Fibroblast of lung (primary cell): Measurements from ENCODE around the gene CARMIL1. TPM values are rescaled to one million over a fixed set of nuclear protein-coding genes. Genes with fewer than 3 reads are reported as not detected.

Experiments
- DNase-seq, 2 donors: peaks; one replicate each; pipeline versions ENCODE4 v3.0.0 to v3.0.0-alpha.2; 2010; ENCODE audit warnings: low read depth in 2 of 2
- H2AFZ ChIP-seq: 2 replicates; pipeline ENCODE4 v1.5.1; 2012; ENCODE audit warnings: low read length, control low read depth, inconsistent platforms
- H3K27ac ChIP-seq: 2 replicates; pipeline ENCODE4 v1.5.1; 2011; ENCODE audit warnings: low read length, control low read depth; ENCODE audit not compliant: insufficient read depth
- H3K27me3 ChIP-seq: 2 replicates; pipeline ENCODE4 v1.5.1; 2011; ENCODE audit warnings: mild to moderate bottlenecking, low read length; ENCODE audit not compliant: control insufficient read depth, insufficient read depth
- H3K36me3 ChIP-seq: 2 replicates; pipeline ENCODE4 v1.5.1; 2011; ENCODE audit warnings: low read length; ENCODE audit not compliant: control insufficient read depth, insufficient read depth
- H3K4me1 ChIP-seq: 2 replicates; pipeline ENCODE4 v1.5.1; 2011; ENCODE audit warnings: low read length; ENCODE audit not compliant: control insufficient read depth, insufficient read depth; ENCODE audit errors: extremely low read depth
- H3K4me2 ChIP-seq: 2 replicates; pipeline ENCODE4 v1.5.1; 2011; ENCODE audit warnings: low read length, control low read depth; ENCODE audit not compliant: insufficient read depth; ENCODE audit errors: extremely low read depth
- H3K4me3 ChIP-seq, 4 experiments: fragments of 200-600 bp in 1 of 4; sonication (generic) in 1 of 4; replicated peaks in 1 of 4; 2 replicates each; pipeline ENCODE4 v1.5.1; 2011 to 2016; ENCODE audit warnings: low read length in 4 of 4, low read depth in 3 of 4, mild to moderate bottlenecking in 3 of 4, control low read depth in 2 of 4, inconsistent platforms in 1 of 4, mixed read lengths in 1 of 4; ENCODE audit not compliant: insufficient read depth in 1 of 4; ENCODE audit errors: control extremely low read depth in 1 of 4
- H3K79me2 ChIP-seq: 2 replicates; pipeline ENCODE4 v1.5.1; 2012; ENCODE audit warnings: mild to moderate bottlenecking, low read length, inconsistent platforms; ENCODE audit not compliant: control insufficient read depth, insufficient read depth
- H3K9ac ChIP-seq: 2 replicates; pipeline ENCODE4 v1.5.1; 2011; ENCODE audit warnings: mild to moderate bottlenecking, low read length, control low read depth; ENCODE audit not compliant: insufficient read depth
- H3K9me3 ChIP-seq: 2 replicates; pipeline ENCODE4 v1.5.1; 2012; ENCODE audit warnings: low read depth, low read length; ENCODE audit not compliant: control insufficient read depth, insufficient read depth
- H4K20me1 ChIP-seq: 2 replicates; pipeline ENCODE4 v1.5.1; 2011; ENCODE audit warnings: low read length; ENCODE audit not compliant: control insufficient read depth, insufficient read depth; ENCODE audit errors: extremely low read depth
- EZH2 ChIP-seq: IDR thresholded peaks from 2 replicates; pipeline ENCODE4 v1.5.1; 2012; ENCODE audit warnings: low read length, control low read depth, mild to moderate bottlenecking; ENCODE audit errors: missing control alignments
- polyA plus RNA-seq, 2 donors: library from polyadenylated mRNA; depleted of rRNA in 1 of 2; stranded (reverse) in 1 of 2; unstranded in 1 of 2; fragments of >200 nt; gene quantifications; 2 replicates each; pipeline ENCODE4 v1.2.1, GENCODE V29; 2011 to 2012; ENCODE audit warnings: missing spikeins in 1 of 2
- total RNA-seq: library from RNA; depleted of rRNA; stranded (reverse); fragments of >200 nt; gene quantifications from 2 replicates; pipeline ENCODE4 v1.2.1, GENCODE V29; 2014
- TF ChIP-seq, protein P1 (sequence below), 2 donors: IDR thresholded peaks in 1 of 2; conservative IDR thresholded peaks in 1 of 2; 1 replicate in 1 of 2; 2 replicates in 1 of 2; pipeline ENCODE4 v1.5.1; 2011 to 2012; ENCODE audit warnings: low read length in 2 of 2, control low read depth in 1 of 2, inconsistent platforms in 1 of 2, low read depth in 1 of 2, mild to moderate bottlenecking in 1 of 2

Gene CARMIL1
- total and polyA plus RNA-seq, 2 donors (not counting 1 experiment from before 2014, with no cell fraction given): 10.2 to 12.5 TPM

GRCh38 chr6:25302151-25302550 lies 23.0 kb downstream of the CARMIL1 start:
- no peaks in the 10 kb centered on the region for H4K20me1 ChIP-seq
- peaks cover 10% of the 10 kb centered on the region for H3K4me1 ChIP-seq
- H3K4me2 ChIP-seq: peak overlapping the region; percentile 20
- no peak overlapping the region for H3K4me3 ChIP-seq
- no peak overlapping the region for H3K9ac ChIP-seq
- H3K79me2 ChIP-seq: peaks cover 3% of the 10 kb centered on the region
- H3K27ac ChIP-seq: peak overlapping the region; percentile 45
- H3K9me3 ChIP-seq: no peaks in the 10 kb centered on the region
- no peak for TF ChIP-seq EZH2
- TF ChIP-seq, protein P1, sequence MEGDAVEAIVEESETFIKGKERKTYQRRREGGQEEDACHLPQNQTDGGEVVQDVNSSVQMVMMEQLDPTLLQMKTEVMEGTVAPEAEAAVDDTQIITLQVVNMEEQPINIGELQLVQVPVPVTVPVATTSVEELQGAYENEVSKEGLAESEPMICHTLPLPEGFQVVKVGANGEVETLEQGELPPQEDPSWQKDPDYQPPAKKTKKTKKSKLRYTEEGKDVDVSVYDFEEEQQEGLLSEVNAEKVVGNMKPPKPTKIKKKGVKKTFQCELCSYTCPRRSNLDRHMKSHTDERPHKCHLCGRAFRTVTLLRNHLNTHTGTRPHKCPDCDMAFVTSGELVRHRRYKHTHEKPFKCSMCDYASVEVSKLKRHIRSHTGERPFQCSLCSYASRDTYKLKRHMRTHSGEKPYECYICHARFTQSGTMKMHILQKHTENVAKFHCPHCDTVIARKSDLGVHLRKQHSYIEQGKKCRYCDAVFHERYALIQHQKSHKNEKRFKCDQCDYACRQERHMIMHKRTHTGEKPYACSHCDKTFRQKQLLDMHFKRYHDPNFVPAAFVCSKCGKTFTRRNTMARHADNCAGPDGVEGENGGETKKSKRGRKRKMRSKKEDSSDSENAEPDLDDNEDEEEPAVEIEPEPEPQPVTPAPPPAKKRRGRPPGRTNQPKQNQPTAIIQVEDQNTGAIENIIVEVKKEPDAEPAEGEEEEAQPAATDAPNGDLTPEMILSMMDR (conservative IDR thresholded peaks at IDR 0.05 in 1 of 2, IDR thresholded peaks at IDR 0.05 in 1 of 2; ENCODE audit: low read depth in 1 of 2, low read length in 2 of 2): no peak
- no peak for DNase-seq
- no peak overlapping the region for H2AFZ ChIP-seq
- no peaks in the 10 kb centered on the region for H3K27me3 ChIP-seq
- no peaks in the 10 kb centered on the region for H3K36me3 ChIP-seq

- no peaks in the 10 kb centered on the region for H3K9me3 ChIP-seq
- H3K4me2 ChIP-seq: peak overlapping the region; percentile 6
- H3K36me3 ChIP-seq: no peaks in the 10 kb centered on the region
- peak; percentile 88 to 94 for DNase-seq
- peak overlapping the region; percentile 45 for H3K27ac ChIP-seq
- H3K9ac ChIP-seq: no peak overlapping the region
- H4K20me1 ChIP-seq: no peaks in the 10 kb centered on the region
- H3K27me3 ChIP-seq: no peaks in the 10 kb centered on the region
- peak overlapping the region in 1 of 4 experiments; percentile 5 for H3K4me3 ChIP-seq
- H3K79me2 ChIP-seq: peaks cover 3% of the 10 kb centered on the region
- peaks cover 10% of the 10 kb centered on the region for H3K4me1 ChIP-seq
- H2AFZ ChIP-seq: no peak overlapping the region
- no peak for TF ChIP-seq EZH2
- TF ChIP-seq, protein P1 (conservative IDR thresholded peaks at IDR 0.05 in 1 of 2, IDR thresholded peaks at IDR 0.05 in 1 of 2; ENCODE audit: low read depth in 1 of 2, low read length in 2 of 2): no peak
Measured at GRCh38 chr6:25302677-25303128, 23.5 kb downstream of the CARMIL1 start.

GRCh38 chr6:25303254-25303653 lies 24.1 kb downstream of the CARMIL1 start:
- peaks cover 10% of the 10 kb centered on the region for H3K4me1 ChIP-seq
- H4K20me1 ChIP-seq: no peaks in the 10 kb centered on the region
- H3K27me3 ChIP-seq: no peaks in the 10 kb centered on the region
- H3K9ac ChIP-seq: no peak overlapping the region
- peak overlapping the region; percentile 6 for H3K4me2 ChIP-seq
- no peak overlapping the region for H3K4me3 ChIP-seq
- peaks cover 3% of the 10 kb centered on the region for H3K79me2 ChIP-seq
- no peaks in the 10 kb centered on the region for H3K36me3 ChIP-seq
- DNase-seq: no peak
- H3K27ac ChIP-seq: no peak overlapping the region
- no peaks in the 10 kb centered on the region for H3K9me3 ChIP-seq
- TF ChIP-seq, protein P1 (conservative IDR thresholded peaks at IDR 0.05 in 1 of 2, IDR thresholded peaks at IDR 0.05 in 1 of 2; ENCODE audit: low read depth in 1 of 2, low read length in 2 of 2): no peak
- TF ChIP-seq EZH2: no peak
- no peak overlapping the region for H2AFZ ChIP-seq
